Measurements from ENCODE around the gene ERGIC3.

GRCh38 chr20:35551503-35551902, 9.6 kb downstream of the ERGIC3 start:
- TF ChIP-seq EZH2 (IDR thresholded peaks at IDR 0.05; ENCODE audit: borderline replicate concordance, low read length) = no peak
- TF ChIP-seq, protein P1, sequence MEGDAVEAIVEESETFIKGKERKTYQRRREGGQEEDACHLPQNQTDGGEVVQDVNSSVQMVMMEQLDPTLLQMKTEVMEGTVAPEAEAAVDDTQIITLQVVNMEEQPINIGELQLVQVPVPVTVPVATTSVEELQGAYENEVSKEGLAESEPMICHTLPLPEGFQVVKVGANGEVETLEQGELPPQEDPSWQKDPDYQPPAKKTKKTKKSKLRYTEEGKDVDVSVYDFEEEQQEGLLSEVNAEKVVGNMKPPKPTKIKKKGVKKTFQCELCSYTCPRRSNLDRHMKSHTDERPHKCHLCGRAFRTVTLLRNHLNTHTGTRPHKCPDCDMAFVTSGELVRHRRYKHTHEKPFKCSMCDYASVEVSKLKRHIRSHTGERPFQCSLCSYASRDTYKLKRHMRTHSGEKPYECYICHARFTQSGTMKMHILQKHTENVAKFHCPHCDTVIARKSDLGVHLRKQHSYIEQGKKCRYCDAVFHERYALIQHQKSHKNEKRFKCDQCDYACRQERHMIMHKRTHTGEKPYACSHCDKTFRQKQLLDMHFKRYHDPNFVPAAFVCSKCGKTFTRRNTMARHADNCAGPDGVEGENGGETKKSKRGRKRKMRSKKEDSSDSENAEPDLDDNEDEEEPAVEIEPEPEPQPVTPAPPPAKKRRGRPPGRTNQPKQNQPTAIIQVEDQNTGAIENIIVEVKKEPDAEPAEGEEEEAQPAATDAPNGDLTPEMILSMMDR (IDR thresholded peaks at IDR 0.05; ENCODE audit: low read length) = no peak
